Activated T-cell treated with anti-CD3 and anti-CD28 coated beads, Interleukin-2, amount 50 U/mL, for 72 hours (primary cell): ENCODE results near the gene S100PBP. TPM values are rescaled to one million over a fixed set of nuclear protein-coding genes. Genes with fewer than 3 reads are reported as not detected.

Experiments
- ATAC-seq, 2 donors: fragments of 150-1000 bp; cut with Tn5 transposase; replicated peaks in 1 of 2; 2 replicates each; pipeline ENCODE4 v1.10.0; 2021; ENCODE audit warnings: moderate library complexity in 2 of 2, mild to moderate bottlenecking in 1 of 2
- DNase-seq, 2 donors: peaks; one replicate each; pipeline ENCODE4 v3.0.0; 2021 to 2022; ENCODE audit warnings: mixed read lengths in 1 of 2
- H3K27ac Mint-ChIP-seq: one replicate; pipeline ENCODE4 v1.8.0; 2022; ENCODE audit warnings: mild to moderate bottlenecking, moderate library complexity, mixed read lengths
- H3K27me3 Mint-ChIP-seq: one replicate; pipeline ENCODE4 v1.8.0; 2022; ENCODE audit warnings: low read depth, mixed read lengths
- H3K36me3 Mint-ChIP-seq, 2 donors: one replicate each; pipeline ENCODE4 v1.8.0; 2022; ENCODE audit warnings: mixed read lengths in 2 of 2, mild to moderate bottlenecking in 1 of 2; ENCODE audit not compliant: insufficient read depth in 2 of 2
- H3K4me1 Mint-ChIP-seq: one replicate; pipeline ENCODE4 v1.8.0; 2022; ENCODE audit warnings: low read depth, mixed read lengths
- H3K4me3 Mint-ChIP-seq, 2 donors: one replicate each; pipeline ENCODE4 v1.8.0; 2022; ENCODE audit warnings: mild to moderate bottlenecking in 2 of 2, mixed read lengths in 2 of 2, moderate library complexity in 2 of 2
- H3K9me3 Mint-ChIP-seq, 2 donors: one replicate each; pipeline ENCODE4 v1.8.0; 2022; ENCODE audit warnings: mixed read lengths in 2 of 2
- total RNA-seq, 2 donors: library from RNA; stranded (reverse); gene quantifications; one replicate each; pipeline ENCODE4 v1.2.3, GENCODE V29; 2022

Gene S100PBP
- total RNA-seq, 2 donors from 2014 or later: 45.5 to 52.9 TPM

- H3K4me3 Mint-ChIP-seq: peak overlapping the region; percentile 14 to 61
Measured at GRCh38 chr1:32871364-32872191, 54.1 kb downstream of the S100PBP start.

GRCh38 chr1:32872192-32872460 is 54.7 kb downstream of the S100PBP start:
- peaks cover 0 to 1% of the 10 kb centered on the region in 2 donors for H3K36me3 Mint-ChIP-seq
- DNase-seq: no peak
- ATAC-seq: no peak
- H3K27me3 Mint-ChIP-seq: peaks cover 53% of the 10 kb centered on the region
- H3K4me1 Mint-ChIP-seq: peaks cover 5% of the 10 kb centered on the region
- H3K9me3 Mint-ChIP-seq: no peaks in the 10 kb centered on the region
- H3K4me3 Mint-ChIP-seq: no peak overlapping the region
- H3K27ac Mint-ChIP-seq: no peak overlapping the region

More at GRCh38 chr1:32871364-32872191, 54.1 kb downstream of the S100PBP start:
- Mint-ChIP-seq H3K27me3 (peaks cover 53% of the 10 kb centered on the region), H3K4me1 (peaks cover 5% of the 10 kb centered on the region), H3K36me3 (peaks cover 0 to 1% of the 10 kb centered on the region in 2 donors), H3K9me3 (no peaks in the 10 kb centered on the region), H3K27ac (no peak overlapping the region)
- ATAC-seq (no peak), DNase-seq (no peak)

DNA sequence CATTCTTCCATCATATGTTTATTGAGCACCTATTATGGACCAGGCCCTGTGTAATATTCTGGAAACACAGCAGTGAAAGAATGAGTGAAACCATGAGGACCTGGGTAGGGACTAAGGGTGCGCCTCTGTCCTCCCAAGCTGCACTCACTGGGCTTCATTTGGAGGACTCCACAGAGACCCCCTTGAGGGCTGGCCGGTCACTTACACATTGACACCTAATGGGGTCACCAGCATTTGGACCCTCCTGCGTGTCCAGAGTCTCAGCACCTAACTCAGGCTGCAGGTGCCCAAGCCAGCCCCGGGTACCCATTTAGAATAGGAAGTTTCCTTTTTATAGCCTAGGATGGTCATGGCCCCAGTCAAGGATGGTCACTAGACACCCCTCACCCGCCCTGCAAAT is 56.0 kb downstream of the S100PBP start:
- Mint-ChIP-seq H3K4me3 (no peak overlapping the region), H3K9me3 (no peaks in the 10 kb centered on the region), H3K27ac (no peak overlapping the region), H3K36me3 (peaks cover 0 to 1% of the 10 kb centered on the region in 2 donors), H3K4me1 (peaks cover 5% of the 10 kb centered on the region), H3K27me3 (peaks cover 53% of the 10 kb centered on the region)
- DNase-seq: no peak
- ATAC-seq: no peak

DNA sequence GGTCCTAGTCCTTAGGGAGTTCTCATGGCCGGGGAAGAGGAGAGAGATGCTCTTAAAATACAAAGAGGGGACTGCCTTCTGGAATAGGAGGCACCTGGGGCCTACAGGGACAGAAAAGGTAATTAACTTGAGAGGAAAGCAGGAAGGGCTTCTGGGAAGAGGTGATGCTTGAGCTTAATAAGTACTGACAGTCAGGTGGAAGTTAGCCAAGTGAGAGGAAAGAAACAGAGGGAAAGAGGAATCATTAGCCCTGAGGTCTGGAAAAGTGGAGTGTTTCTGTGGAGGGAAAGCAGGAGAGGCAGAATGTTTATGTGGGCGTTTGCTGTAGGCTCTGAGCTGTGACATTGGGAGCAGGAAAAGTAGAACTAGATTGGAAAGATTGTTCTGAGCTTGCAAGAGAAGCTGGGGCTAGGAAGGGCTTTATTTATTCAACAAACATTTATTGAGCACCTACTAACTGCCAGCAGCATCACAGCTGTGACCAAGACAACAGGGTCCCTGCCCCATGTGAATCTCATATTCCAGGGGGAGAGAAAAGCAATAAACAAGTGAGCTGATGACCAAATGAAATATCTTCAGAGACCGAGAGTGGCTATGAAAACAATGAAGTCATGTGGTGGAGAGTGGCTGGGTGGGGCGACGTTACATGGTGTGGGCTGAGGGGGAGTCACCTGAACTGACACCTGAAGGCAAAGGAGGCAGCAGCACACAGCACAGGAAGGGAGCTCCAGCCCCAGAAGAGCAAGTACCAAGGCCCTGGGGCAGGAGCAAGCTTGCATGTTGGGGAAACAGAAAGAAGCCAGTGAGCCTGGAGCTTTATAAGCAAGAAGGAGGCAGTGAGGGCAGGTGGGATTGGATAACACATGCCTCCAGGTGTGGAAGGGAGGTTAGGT is 57.7 kb downstream of the S100PBP start:
- H3K9me3 Mint-ChIP-seq: no peaks in the 10 kb centered on the region
- peaks cover 5% of the 10 kb centered on the region for H3K4me1 Mint-ChIP-seq
- H3K27me3 Mint-ChIP-seq: peaks cover 40% of the 10 kb centered on the region
- DNase-seq (no peak), ATAC-seq (no peak)
- no peak overlapping the region for H3K4me3 Mint-ChIP-seq
- no peaks in the 10 kb centered on the region for H3K36me3 Mint-ChIP-seq
- H3K27ac Mint-ChIP-seq: no peak overlapping the region

DNA sequence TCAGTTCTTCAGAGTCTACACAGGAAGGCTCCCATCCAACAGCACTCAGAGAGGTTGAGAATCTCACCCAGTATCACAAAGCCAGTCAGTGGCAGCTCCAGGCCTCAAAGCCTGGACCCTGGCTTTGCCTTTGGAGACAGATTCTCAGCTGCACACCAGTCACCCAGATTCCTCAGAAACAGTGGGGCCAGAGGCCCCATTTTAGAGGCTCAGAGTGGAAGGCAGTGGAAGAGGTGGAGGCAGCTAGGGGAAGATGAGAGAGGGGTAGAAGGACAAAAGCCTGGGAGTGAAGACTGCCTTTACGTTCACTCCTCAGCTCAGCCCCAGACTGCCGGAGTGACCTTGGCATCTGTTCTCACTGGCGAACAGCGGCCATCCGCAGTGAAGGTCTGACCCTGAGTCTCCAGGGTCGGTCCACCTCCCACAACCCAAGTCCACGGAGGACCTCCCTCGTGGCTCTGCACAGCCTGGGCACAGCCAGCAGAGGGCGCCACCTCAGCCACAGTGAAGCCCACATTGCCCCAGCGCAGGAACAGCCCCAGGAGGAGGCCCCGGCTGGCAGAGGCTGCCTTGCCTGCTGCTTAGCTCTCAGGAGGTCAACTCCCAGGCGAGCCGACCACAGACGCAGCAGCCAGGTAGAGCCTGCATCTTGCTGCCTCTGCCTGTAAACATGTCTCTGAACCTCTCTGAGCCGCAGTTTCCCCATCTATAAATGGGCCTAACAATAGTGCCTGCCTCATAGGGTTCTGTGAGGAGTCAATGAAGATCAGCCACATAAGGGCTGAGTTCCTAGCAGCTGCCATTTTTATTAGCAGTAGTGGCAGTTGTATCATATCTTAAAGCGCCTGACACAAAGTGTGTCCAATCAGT is 59.1 kb downstream of the S100PBP start:
- Mint-ChIP-seq H3K9me3 (no peaks in the 10 kb centered on the region), H3K27ac (no peak overlapping the region), H3K4me1 (peaks cover 5% of the 10 kb centered on the region), H3K4me3 (no peak overlapping the region), H3K36me3 (no peaks in the 10 kb centered on the region), H3K27me3 (peaks cover 43% of the 10 kb centered on the region)
- ATAC-seq (peak; percentile 88 to 89), DNase-seq (peak; percentile 74 to 83)

DNA sequence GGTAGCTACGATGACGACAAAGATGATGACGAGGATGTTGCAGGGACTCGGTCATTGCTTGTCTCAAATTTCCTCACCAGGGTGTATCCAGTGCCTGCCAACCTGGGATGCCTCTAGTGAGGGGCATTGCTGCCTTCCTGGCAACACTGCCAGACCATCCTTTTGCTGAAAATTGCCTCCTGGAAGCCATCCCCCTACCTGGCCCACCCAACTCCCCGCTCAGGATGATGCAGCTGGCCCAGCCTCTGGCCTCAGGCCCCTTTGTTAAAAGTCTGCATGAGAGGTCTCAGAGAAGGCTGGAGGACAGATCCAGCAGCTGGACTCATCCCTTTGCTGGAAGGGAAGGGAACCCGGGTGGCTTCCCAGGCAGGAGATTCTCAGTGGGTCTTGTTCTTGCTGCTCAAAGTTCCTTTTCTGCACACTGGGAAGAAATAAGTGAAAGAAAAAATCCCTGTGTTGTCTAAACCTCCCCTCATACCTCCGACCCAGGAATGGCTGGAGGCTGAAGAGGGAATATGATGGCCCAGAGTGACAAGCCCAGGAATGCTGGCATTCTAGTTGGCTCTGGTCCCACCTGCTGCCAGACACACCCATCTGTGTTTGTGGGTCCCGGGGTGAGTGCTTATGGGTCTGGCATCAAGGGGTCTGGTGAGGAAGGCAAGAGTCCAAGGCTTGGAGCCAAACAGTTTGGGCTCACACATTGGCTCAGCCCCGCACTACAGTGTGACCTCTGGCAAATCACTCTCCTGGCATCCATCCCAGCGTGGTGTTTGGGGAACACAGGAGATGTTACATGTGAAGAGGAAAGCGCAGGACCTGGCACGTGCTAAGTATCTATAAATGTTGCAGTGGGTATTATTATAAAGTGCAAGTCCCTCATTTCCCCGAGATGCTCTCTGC is 60.0 kb downstream of the S100PBP start:
- Mint-ChIP-seq H3K27ac (no peak overlapping the region), H3K27me3 (peaks cover 38% of the 10 kb centered on the region), H3K4me1 (peaks cover 5% of the 10 kb centered on the region), H3K36me3 (no peaks in the 10 kb centered on the region), H3K4me3 (no peak overlapping the region), H3K9me3 (no peaks in the 10 kb centered on the region)
- ATAC-seq (no peak), DNase-seq (no peak)

- Mint-ChIP-seq H3K4me3 (no peak overlapping the region), H3K36me3 (no peaks in the 10 kb centered on the region), H3K27ac (no peak overlapping the region), H3K4me1 (peaks cover 5% of the 10 kb centered on the region), H3K9me3 (no peaks in the 10 kb centered on the region), H3K27me3 (peaks cover 34% of the 10 kb centered on the region)
- DNase-seq (no peak), ATAC-seq (no peak)
Measured at GRCh38 chr1:32878183-32878582, 60.7 kb downstream of the S100PBP start.

DNA sequence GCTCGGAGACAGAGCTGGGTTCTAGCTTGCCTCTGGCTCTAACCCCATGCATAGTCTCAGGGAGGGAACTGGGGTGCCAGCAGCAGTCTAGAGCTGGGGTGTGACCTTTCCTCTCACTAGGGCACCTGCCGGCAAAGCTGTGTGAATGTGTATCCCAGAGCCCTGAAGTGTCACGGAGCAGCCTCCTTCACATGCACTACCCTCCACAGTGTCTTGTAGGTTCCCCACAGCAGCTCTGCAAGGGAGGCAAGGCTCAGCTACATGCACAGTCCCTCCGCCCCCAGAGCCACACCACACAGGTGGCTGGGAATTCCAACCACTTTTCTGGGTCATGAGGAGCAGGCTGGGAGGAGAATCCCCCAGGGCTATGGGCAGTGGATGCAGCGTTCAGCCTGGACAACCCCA is 61.2 kb downstream of the S100PBP start:
- no peak overlapping the region for H3K4me3 Mint-ChIP-seq
- no peaks in the 10 kb centered on the region for H3K36me3 Mint-ChIP-seq
- peaks cover 38% of the 10 kb centered on the region for H3K27me3 Mint-ChIP-seq
- H3K4me1 Mint-ChIP-seq: peaks cover 5% of the 10 kb centered on the region
- DNase-seq: no peak
- no peaks in the 10 kb centered on the region for H3K9me3 Mint-ChIP-seq
- ATAC-seq: no peak
- H3K27ac Mint-ChIP-seq: no peak overlapping the region

DNA sequence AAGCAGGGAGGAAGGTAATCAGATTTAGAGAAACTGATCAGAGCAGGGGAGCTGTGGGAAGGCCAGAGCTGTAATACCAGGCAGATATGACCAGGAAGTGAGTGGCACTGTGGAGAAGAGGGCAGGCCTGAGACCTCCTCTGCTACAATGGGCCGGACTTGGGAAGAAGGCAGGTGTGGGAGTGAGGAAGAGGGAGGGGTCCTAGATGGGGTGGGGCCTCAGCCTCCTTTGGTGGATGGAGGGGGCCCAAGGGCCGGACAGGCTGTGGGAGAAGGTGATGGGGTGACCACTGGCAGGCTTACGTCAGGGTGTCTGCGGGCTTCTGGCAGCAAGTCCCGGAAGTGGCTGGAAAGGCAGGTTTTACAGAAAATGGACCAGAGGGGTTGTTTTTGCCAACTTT is 63.8 kb downstream of the S100PBP start:
- no peak overlapping the region for H3K4me3 Mint-ChIP-seq
- H3K27me3 Mint-ChIP-seq: peaks cover 43% of the 10 kb centered on the region
- no peak for ATAC-seq
- no peaks in the 10 kb centered on the region for H3K4me1 Mint-ChIP-seq
- H3K9me3 Mint-ChIP-seq: no peaks in the 10 kb centered on the region
- no peak overlapping the region for H3K27ac Mint-ChIP-seq
- DNase-seq: no peak
- no peaks in the 10 kb centered on the region for H3K36me3 Mint-ChIP-seq

DNA sequence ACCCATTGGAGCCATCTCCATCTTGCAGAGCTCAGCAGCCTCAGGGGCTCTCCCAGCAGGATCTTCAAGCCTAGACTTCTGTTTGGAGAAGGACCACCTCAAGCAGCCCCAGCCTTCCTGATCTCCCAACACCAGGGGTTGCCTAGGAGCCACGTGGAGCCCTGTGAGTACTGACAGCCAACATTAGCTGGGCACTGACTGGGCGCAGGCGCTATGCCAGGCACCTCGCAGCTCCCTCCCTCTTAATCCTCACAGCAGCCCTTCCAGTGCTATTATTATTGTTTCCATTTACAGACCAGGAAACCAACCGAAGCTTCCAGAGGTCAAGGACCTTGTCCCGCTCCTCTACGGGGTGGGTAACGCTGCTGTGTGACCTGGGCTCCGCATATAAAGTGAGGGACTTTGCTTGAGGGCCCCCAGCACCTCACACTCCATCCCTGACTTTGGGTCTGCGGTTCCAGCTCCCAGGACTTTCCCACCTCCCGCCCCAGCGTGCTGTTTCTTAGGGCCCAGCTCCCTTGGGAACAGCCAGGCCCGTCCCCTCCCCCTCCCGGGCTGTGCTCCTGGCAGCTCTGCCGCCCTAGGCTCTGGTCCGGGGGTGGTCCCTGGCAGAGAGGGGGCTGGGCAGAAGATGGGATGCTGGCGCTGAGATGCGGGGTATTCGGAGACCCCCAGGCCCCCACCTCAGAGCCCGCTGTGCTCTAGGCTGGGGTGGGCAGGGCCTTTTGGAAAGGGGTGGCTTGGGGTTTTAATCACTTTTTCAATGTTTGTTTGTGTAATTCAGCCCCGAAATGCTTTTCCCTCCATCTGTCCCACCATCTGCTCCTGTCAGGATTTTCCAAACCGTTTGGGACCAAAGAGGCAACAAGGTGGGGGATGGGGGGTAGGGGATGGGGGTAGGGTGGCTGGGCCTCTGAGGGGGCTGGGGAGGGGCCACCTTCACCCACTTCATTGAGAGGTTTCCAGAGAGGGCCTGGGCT is 64.7 kb downstream of the S100PBP start:
- Mint-ChIP-seq H3K27ac (no peak overlapping the region), H3K27me3 (peaks cover 48% of the 10 kb centered on the region), H3K4me3 (no peak overlapping the region), H3K9me3 (no peaks in the 10 kb centered on the region), H3K4me1 (peaks cover 5% of the 10 kb centered on the region), H3K36me3 (no peaks in the 10 kb centered on the region)
- DNase-seq (no peak), ATAC-seq (no peak)

DNA sequence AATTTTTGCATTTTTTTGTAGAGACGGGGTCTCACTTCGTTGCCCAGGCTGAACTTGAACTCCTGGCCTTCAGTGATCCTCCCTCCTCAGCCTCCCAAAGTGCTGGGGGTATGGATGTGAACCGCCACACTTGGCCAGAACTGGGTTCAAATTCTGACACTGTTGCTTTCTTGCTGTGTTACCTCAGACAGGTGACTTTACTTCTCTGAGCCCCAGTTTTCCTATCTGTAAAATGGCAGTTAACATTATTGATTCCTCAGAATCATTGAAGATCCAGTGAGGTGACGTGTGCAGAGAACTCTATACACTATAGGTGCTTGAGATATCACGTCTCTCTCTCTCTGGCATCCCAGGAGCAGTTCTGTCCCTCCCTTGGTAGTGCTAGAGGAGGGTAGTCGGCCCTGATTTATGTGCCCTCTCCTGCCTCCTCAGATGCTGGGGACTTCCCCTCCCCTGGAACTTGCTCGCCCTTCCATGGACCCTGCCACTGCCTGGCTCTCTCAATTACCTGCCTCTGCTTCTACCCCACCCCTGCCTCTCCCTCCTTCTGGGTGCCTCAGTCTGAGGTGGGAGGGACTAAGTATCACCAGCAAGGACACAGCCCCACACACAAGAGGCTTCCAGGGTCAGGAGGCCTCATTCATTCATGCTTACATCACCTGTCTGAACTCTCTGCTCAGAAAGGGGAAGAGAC is 66.0 kb downstream of the S100PBP start:
- H3K9me3 Mint-ChIP-seq: no peaks in the 10 kb centered on the region
- no peak for ATAC-seq
- H3K4me1 Mint-ChIP-seq: peaks cover 6% of the 10 kb centered on the region
- no peak overlapping the region for H3K4me3 Mint-ChIP-seq
- H3K27ac Mint-ChIP-seq: no peak overlapping the region
- H3K27me3 Mint-ChIP-seq: peaks cover 59% of the 10 kb centered on the region
- H3K36me3 Mint-ChIP-seq: no peaks in the 10 kb centered on the region
- no peak for DNase-seq
